Activated T-helper 2 cell treated with anti-CD3 and anti-CD28 coated beads, Interferon-gamma antibody, Interleukin-2, Interleukin-4, amounts not matched to agents 10 μg/mL and 5 μg/mL and 100 μg/mL, durations not matched to agents 14 hours and 24 hours and 36 hours (primary cell): Measurements from ENCODE around the gene PEX5. TPM values are rescaled to one million over a fixed set of nuclear protein-coding genes. Genes with fewer than 3 reads are reported as not detected.
"Not testable (repeated sequence)": the region's sequence is repeated elsewhere in the genome, so short reads cannot be mapped to it uniquely, and the experiment has no call there.

ENCODE experiments used
- DNase-seq: peaks from one replicate; pipeline ENCODE4 v3.0.0; 2021; ENCODE audit warnings: low spot score
- H3K27ac Mint-ChIP-seq: one replicate; pipeline ENCODE4 v1.8.0; 2021; ENCODE audit warnings: mixed read lengths
- H3K27me3 Mint-ChIP-seq: one replicate; pipeline ENCODE4 v1.8.0; 2021; ENCODE audit warnings: low read depth, mixed read lengths
- H3K36me3 Mint-ChIP-seq: one replicate; pipeline ENCODE4 v1.8.0; 2021; ENCODE audit warnings: low read depth, mixed read lengths
- H3K4me1 Mint-ChIP-seq: one replicate; pipeline ENCODE4 v1.8.0; 2021; ENCODE audit warnings: low read depth, mixed read lengths
- H3K4me3 Mint-ChIP-seq: one replicate; pipeline ENCODE4 v1.8.0; 2021; ENCODE audit warnings: low read depth, mild to moderate bottlenecking, moderate library complexity, mixed read lengths
- H3K9me3 Mint-ChIP-seq: one replicate; pipeline ENCODE4 v1.8.0; 2021; ENCODE audit warnings: mixed read lengths
- intact Hi-C: fragments of 100-400 bp; cut with micrococcal nuclease; formaldehyde crosslinking; loops from one replicate; pipeline ENCODE4 v1.15.1; 2023
- total RNA-seq: library from RNA; stranded (reverse); gene quantifications from 2 replicates; pipeline ENCODE4 v1.2.3, GENCODE V29; 2022

PEX5 gene
- total RNA-seq, 1 donor from 2014 or later: 28.3 TPM

GRCh38 chr12:7171854-7172253, 17.6 kb upstream of the PEX5 start:
- intact Hi-C loops: no loop called here
- peaks cover 15% of the 10 kb centered on the region for H3K27me3 Mint-ChIP-seq
- H3K4me3 Mint-ChIP-seq: no peak overlapping the region
- H3K27ac Mint-ChIP-seq: no peak overlapping the region
- H3K4me1 Mint-ChIP-seq: no peaks in the 10 kb centered on the region
- no peak for DNase-seq
- peaks cover 5% of the 10 kb centered on the region for H3K36me3 Mint-ChIP-seq
- peaks cover 61% of the 10 kb centered on the region for H3K9me3 Mint-ChIP-seq

GRCh38 chr12:7175493-7175892, 14.0 kb upstream of the PEX5 start:
- no peaks in the 10 kb centered on the region for H3K36me3 Mint-ChIP-seq
- H3K4me3 Mint-ChIP-seq: no peak overlapping the region
- intact Hi-C loops: no loop called here
- peaks cover 30% of the 10 kb centered on the region for H3K9me3 Mint-ChIP-seq
- H3K27ac Mint-ChIP-seq: no peak overlapping the region
- no peak for DNase-seq
- no peaks in the 10 kb centered on the region for H3K4me1 Mint-ChIP-seq
- peaks cover 28% of the 10 kb centered on the region for H3K27me3 Mint-ChIP-seq

GRCh38 chr12:7176595-7176994, 12.9 kb upstream of the PEX5 start:
- no peak overlapping the region for H3K4me3 Mint-ChIP-seq
- H3K27ac Mint-ChIP-seq: no peak overlapping the region

GRCh38 chr12:7178481-7178880, 11.0 kb upstream of the PEX5 start:
- Mint-ChIP-seq H3K4me1 (no peaks in the 10 kb centered on the region), H3K27ac (no peak overlapping the region), H3K9me3 (peaks cover 8% of the 10 kb centered on the region), H3K27me3 (peaks cover 27% of the 10 kb centered on the region), H3K4me3 (no peak overlapping the region), H3K36me3 (no peaks in the 10 kb centered on the region)
- no peak for DNase-seq
- intact Hi-C loops: no loop called here

More at GRCh38 chr12:7176595-7176994, 12.9 kb upstream of the PEX5 start:
- H3K36me3 Mint-ChIP-seq: no peaks in the 10 kb centered on the region
- DNase-seq: no peak
- intact Hi-C loops: no loop called here
- no peaks in the 10 kb centered on the region for H3K4me1 Mint-ChIP-seq
- H3K27me3 Mint-ChIP-seq: peaks cover 31% of the 10 kb centered on the region
- peaks cover 20% of the 10 kb centered on the region for H3K9me3 Mint-ChIP-seq

- Mint-ChIP-seq H3K9me3 (peaks cover 8% of the 10 kb centered on the region), H3K27ac (no peak overlapping the region), H3K36me3 (no peaks in the 10 kb centered on the region), H3K4me3 (no peak overlapping the region), H3K4me1 (no peaks in the 10 kb centered on the region), H3K27me3 (peaks cover 21% of the 10 kb centered on the region)
- DNase-seq: no peak
- intact Hi-C loops: no loop called here
These were observed 8.8 kb upstream of the PEX5 start for GRCh38 chr12:7180685-7181084.

- DNase-seq, H3K36me3 Mint-ChIP-seq, H3K4me3 Mint-ChIP-seq, H3K4me1 Mint-ChIP-seq, H3K27me3 Mint-ChIP-seq, H3K27ac Mint-ChIP-seq, H3K9me3 Mint-ChIP-seq, intact Hi-C loops: not testable (repeated sequence)
These were observed 3.4 kb upstream of the PEX5 start for GRCh38 chr12:7186058-7186457.

- H3K4me3 Mint-ChIP-seq: peak overlapping the region; percentile 90
- peak; percentile 46 for DNase-seq
- H3K27me3 Mint-ChIP-seq: no peaks in the 10 kb centered on the region
- peaks cover 15% of the 10 kb centered on the region for H3K36me3 Mint-ChIP-seq
- intact Hi-C loops: loop anchor here (1.0 to 2.0 kb wide), 4 partner anchors 46 to 838 kb away; partner anchors contain the start of genes CLSTN3 and LPCAT3
- H3K4me1 Mint-ChIP-seq: peaks cover 16% of the 10 kb centered on the region
- peak overlapping the region; percentile 96 for H3K27ac Mint-ChIP-seq
- no peaks in the 10 kb centered on the region for H3K9me3 Mint-ChIP-seq
These were observed 706 bp upstream of the PEX5 start for GRCh38 chr12:7188562-7189397.

GRCh38 chr12:7190268-7191055, 976 bp downstream of the PEX5 start:
- Mint-ChIP-seq H3K27me3 (no peaks in the 10 kb centered on the region), H3K9me3 (no peaks in the 10 kb centered on the region), H3K27ac (no peak overlapping the region), H3K4me3 (peak overlapping the region; percentile 80), H3K4me1 (peaks cover 20% of the 10 kb centered on the region), H3K36me3 (peaks cover 28% of the 10 kb centered on the region)
- DNase-seq: no peak
- intact Hi-C loops: no loop called here

GRCh38 chr12:7193674-7194073, 4.2 kb downstream of the PEX5 start:
- no peak overlapping the region for H3K4me3 Mint-ChIP-seq
- H3K27ac Mint-ChIP-seq: no peak overlapping the region
- no peak for DNase-seq
- H3K9me3 Mint-ChIP-seq: no peaks in the 10 kb centered on the region
- no peaks in the 10 kb centered on the region for H3K27me3 Mint-ChIP-seq
- peaks cover 31% of the 10 kb centered on the region for H3K36me3 Mint-ChIP-seq
- intact Hi-C loops: no loop called here
- H3K4me1 Mint-ChIP-seq: peaks cover 17% of the 10 kb centered on the region

GRCh38 chr12:7197841-7198240, 8.4 kb downstream of the PEX5 start:
- no peak for DNase-seq
- Mint-ChIP-seq H3K36me3 (peaks cover 45% of the 10 kb centered on the region), H3K9me3 (no peaks in the 10 kb centered on the region), H3K4me3 (no peak overlapping the region), H3K27me3 (no peaks in the 10 kb centered on the region), H3K27ac (no peak overlapping the region), H3K4me1 (peaks cover 5% of the 10 kb centered on the region)
- intact Hi-C loops: no loop called here

- no peaks in the 10 kb centered on the region for H3K27me3 Mint-ChIP-seq
- H3K27ac Mint-ChIP-seq: no peak overlapping the region
- H3K9me3 Mint-ChIP-seq: no peaks in the 10 kb centered on the region
- intact Hi-C loops: no loop called here
- DNase-seq: no peak
- H3K36me3 Mint-ChIP-seq: peaks cover 66% of the 10 kb centered on the region
- H3K4me3 Mint-ChIP-seq: no peak overlapping the region
- no peaks in the 10 kb centered on the region for H3K4me1 Mint-ChIP-seq
These were observed 13.6 kb downstream of the PEX5 start for GRCh38 chr12:7203109-7203508.

GRCh38 chr12:7205091-7205490, 15.6 kb downstream of the PEX5 start:
- H3K36me3 Mint-ChIP-seq: peaks cover 86% of the 10 kb centered on the region
- H3K9me3 Mint-ChIP-seq: no peaks in the 10 kb centered on the region

GRCh38 chr12:7206691-7207090, 17.2 kb downstream of the PEX5 start:
- peaks cover 89% of the 10 kb centered on the region for H3K36me3 Mint-ChIP-seq

More at GRCh38 chr12:7205091-7205490, 15.6 kb downstream of the PEX5 start:
- DNase-seq: no peak
- H3K4me1 Mint-ChIP-seq: no peaks in the 10 kb centered on the region
- intact Hi-C loops: no loop called here
- no peak overlapping the region for H3K27ac Mint-ChIP-seq
- no peak overlapping the region for H3K4me3 Mint-ChIP-seq
- H3K27me3 Mint-ChIP-seq: no peaks in the 10 kb centered on the region

More at GRCh38 chr12:7206691-7207090, 17.2 kb downstream of the PEX5 start:
- H3K4me3 Mint-ChIP-seq: no peak overlapping the region
- H3K4me1 Mint-ChIP-seq: no peaks in the 10 kb centered on the region
- no peak overlapping the region for H3K27ac Mint-ChIP-seq
- intact Hi-C loops: no loop called here
- no peaks in the 10 kb centered on the region for H3K27me3 Mint-ChIP-seq
- no peaks in the 10 kb centered on the region for H3K9me3 Mint-ChIP-seq
- DNase-seq: no peak
